H9 (cell line): ENCODE measurements around the gene ALAD. TPM values are rescaled to one million over a fixed set of nuclear protein-coding genes. Genes with fewer than 3 reads are reported as not detected.
A peak's percentile ranks its signal among the peaks of the same experiment; 100 is the strongest.

Source experiments
- DNase-seq: peaks from one replicate; pipeline ENCODE4 v3.0.0-alpha.2; 2017
- H2AFZ ChIP-seq: one replicate; pipeline ENCODE4 v1.6.1; 2013; ENCODE audit warnings: mild to moderate bottlenecking, low read length, control low read depth, moderate library complexity
- H2AK5ac ChIP-seq: 2 replicates; pipeline ENCODE4 v1.6.1; 2013; ENCODE audit warnings: low read length, control low read depth, mixed read lengths; ENCODE audit not compliant: insufficient read length
- H2BK120ac ChIP-seq: one replicate; pipeline ENCODE4 v1.6.1; 2013; ENCODE audit warnings: low read depth, mild to moderate bottlenecking, low read length, control low read depth, inconsistent platforms; ENCODE audit not compliant: poor library complexity, severe bottlenecking
- H2BK12ac ChIP-seq: 2 replicates; pipeline ENCODE4 v1.6.1; 2013; ENCODE audit warnings: low read length, control low read depth, mixed read lengths, low read depth; ENCODE audit not compliant: insufficient read length
- H2BK15ac ChIP-seq: 2 replicates; pipeline ENCODE4 v1.6.1; 2013; ENCODE audit warnings: low read depth, low read length, control low read depth
- H2BK20ac ChIP-seq: one replicate; pipeline ENCODE4 v1.6.1; 2013; ENCODE audit warnings: low read depth, mild to moderate bottlenecking, low read length, control low read depth, inconsistent platforms; ENCODE audit not compliant: poor library complexity, severe bottlenecking
- H2BK5ac ChIP-seq: 2 replicates; pipeline ENCODE4 v1.6.1; 2013; ENCODE audit warnings: low read length, control low read depth, mixed read lengths; ENCODE audit not compliant: insufficient read length
- H3K14ac ChIP-seq: 2 replicates; pipeline ENCODE4 v1.6.1; 2013; ENCODE audit warnings: low read length, control low read depth; ENCODE audit not compliant: insufficient read depth
- H3K18ac ChIP-seq: 2 replicates; pipeline ENCODE4 v1.6.1; 2013; ENCODE audit warnings: low read depth, mild to moderate bottlenecking, mixed read lengths, low read length, control low read depth; ENCODE audit not compliant: insufficient read length
- H3K23ac ChIP-seq: 2 replicates; pipeline ENCODE4 v1.6.1; 2013; ENCODE audit warnings: low read length, control low read depth, mixed read lengths, low read depth; ENCODE audit not compliant: insufficient read length
- H3K23me2 ChIP-seq: 2 replicates; pipeline ENCODE4 v1.6.1; 2013; ENCODE audit warnings: low read depth, mild to moderate bottlenecking, mixed read lengths, low read length, control low read depth; ENCODE audit not compliant: insufficient read length, poor library complexity, severe bottlenecking
- H3K27ac ChIP-seq: 2 replicates; pipeline ENCODE4 v1.5.1; 2013; ENCODE audit warnings: low read length, control low read depth, mixed read lengths, low read depth; ENCODE audit not compliant: insufficient read length
- H3K27me3 ChIP-seq: 2 replicates; pipeline ENCODE4 v1.6.1; 2013; ENCODE audit warnings: low read length, control low read depth, inconsistent platforms; ENCODE audit not compliant: insufficient read depth
- H3K4ac ChIP-seq: 2 replicates; pipeline ENCODE4 v1.6.1; 2013; ENCODE audit warnings: low read depth, mild to moderate bottlenecking, control low read depth, inconsistent platforms, low read length, moderate library complexity
- H3K4me1 ChIP-seq: 2 replicates; pipeline ENCODE4 v1.6.1; 2013; ENCODE audit warnings: low read length, control low read depth, inconsistent platforms; ENCODE audit not compliant: insufficient read depth
- H3K4me2 ChIP-seq: 2 replicates; pipeline ENCODE4 v1.6.1; 2013; ENCODE audit warnings: low read length, control low read depth, mixed read lengths; ENCODE audit not compliant: insufficient read length, insufficient read depth
- H3K56ac ChIP-seq: 2 replicates; pipeline ENCODE4 v1.6.1; 2013; ENCODE audit warnings: low read depth, mild to moderate bottlenecking, mixed read lengths, low read length, control low read depth; ENCODE audit not compliant: insufficient read length
- H3K79me1 ChIP-seq: 2 replicates; pipeline ENCODE4 v1.6.1; 2013; ENCODE audit warnings: low read depth, mild to moderate bottlenecking, moderate library complexity, low read length, control low read depth, inconsistent platforms; ENCODE audit not compliant: insufficient read depth, poor library complexity, severe bottlenecking
- H3K79me2 ChIP-seq: 2 replicates; pipeline ENCODE4 v1.6.1; 2013; ENCODE audit warnings: low read length, control low read depth, inconsistent platforms; ENCODE audit not compliant: insufficient read depth
- H3K9ac ChIP-seq: 2 replicates; pipeline ENCODE4 v1.6.1; 2013; ENCODE audit warnings: low read length, control low read depth, mixed read lengths; ENCODE audit not compliant: insufficient read length; ENCODE audit errors: extremely low read depth
- H3K9me3 ChIP-seq: one replicate; pipeline ENCODE4 v1.6.1; 2013; ENCODE audit warnings: low read depth, low read length, inconsistent platforms; ENCODE audit not compliant: control insufficient read depth
- H3T11ph ChIP-seq: one replicate; pipeline ENCODE4 v1.6.1; 2013; ENCODE audit warnings: mild to moderate bottlenecking, low read length, control low read depth, inconsistent platforms
- H4K20me1 ChIP-seq: one replicate; pipeline ENCODE4 v1.6.1; 2013; ENCODE audit not compliant: control insufficient read depth, insufficient read length, insufficient read depth
- H4K5ac ChIP-seq: 2 replicates; pipeline ENCODE4 v1.6.1; 2013; ENCODE audit warnings: low read depth, mild to moderate bottlenecking, mixed read lengths, low read length, control low read depth; ENCODE audit not compliant: insufficient read length
- H4K8ac ChIP-seq: replicated peaks from 2 replicates; pipeline ENCODE4 v1.6.1; 2013; ENCODE audit warnings: low read length, control low read depth, mixed read lengths, low read depth; ENCODE audit not compliant: insufficient read length
- H4K91ac ChIP-seq: 2 replicates; pipeline ENCODE4 v1.6.1; 2013; ENCODE audit warnings: low read depth, mild to moderate bottlenecking, moderate library complexity, mixed read lengths, low read length, control low read depth; ENCODE audit not compliant: insufficient read length
- H3K27ac Mint-ChIP-seq, 3 experiments: 2 replicates in 2 of 3; 3 replicates in 1 of 3; pipeline ENCODE4 v1.8.0; 2020 to 2021; ENCODE audit warnings: mixed read lengths in 3 of 3, mild to moderate bottlenecking in 1 of 3, moderate library complexity in 1 of 3
- H3K27me3 Mint-ChIP-seq: 2 replicates; pipeline ENCODE4 v1.8.0; 2021; ENCODE audit warnings: low read depth, mild to moderate bottlenecking, moderate library complexity, mixed read lengths
- H3K36me3 Mint-ChIP-seq, 3 experiments: 2 replicates in 2 of 3; 3 replicates in 1 of 3; pipeline ENCODE4 v1.8.0; 2020 to 2021; ENCODE audit warnings: low read depth in 3 of 3, mixed read lengths in 3 of 3; ENCODE audit not compliant: insufficient read depth in 1 of 3
- H3K4me1 Mint-ChIP-seq, 2 experiments: 2 replicates each; pipeline ENCODE4 v1.8.0; 2020; ENCODE audit warnings: mixed read lengths in 2 of 2
- H3K4me3 Mint-ChIP-seq, 2 experiments: 2 replicates in 1 of 2; 3 replicates in 1 of 2; pipeline ENCODE4 v1.8.0; 2020 to 2021; ENCODE audit warnings: mild to moderate bottlenecking in 2 of 2, mixed read lengths in 2 of 2, moderate library complexity in 1 of 2
- H3K9me3 Mint-ChIP-seq, 2 experiments: 2 replicates in 1 of 2; 3 replicates in 1 of 2; pipeline ENCODE4 v1.8.0; 2020; ENCODE audit warnings: mild to moderate bottlenecking in 2 of 2, mixed read lengths in 2 of 2, moderate library complexity in 1 of 2
- WGBS: extraction: QIAGEN DNeasy Blood & Tissue Kit; methylation state at CpG from one replicate; pipeline ENCODE4 v1.1.7; 2013; ENCODE audit warnings: missing lambda C conversion rate, low lambda C conversion rate, mixed read lengths; ENCODE audit not compliant: insufficient read length; ENCODE audit errors: extremely low coverage; 5-methylcytosine and 5-hydroxymethylcytosine counted together
- total RNA-seq: library from RNA; stranded (reverse); gene quantifications from 2 replicates; pipeline ENCODE4 v1.2.1, GENCODE V29; 2021
- TF ChIP-seq, protein P1 (sequence below): fragments of 200-600 bp; sonication (generic); conservative IDR thresholded peaks from 3 replicates; pipeline ENCODE4 v1.8.0; 2021; ENCODE audit warnings: antibody characterized with exemption, mild to moderate bottlenecking

The ALAD gene
- total RNA-seq, 1 experiment from 2014 or later: 13.2 TPM

DNA sequence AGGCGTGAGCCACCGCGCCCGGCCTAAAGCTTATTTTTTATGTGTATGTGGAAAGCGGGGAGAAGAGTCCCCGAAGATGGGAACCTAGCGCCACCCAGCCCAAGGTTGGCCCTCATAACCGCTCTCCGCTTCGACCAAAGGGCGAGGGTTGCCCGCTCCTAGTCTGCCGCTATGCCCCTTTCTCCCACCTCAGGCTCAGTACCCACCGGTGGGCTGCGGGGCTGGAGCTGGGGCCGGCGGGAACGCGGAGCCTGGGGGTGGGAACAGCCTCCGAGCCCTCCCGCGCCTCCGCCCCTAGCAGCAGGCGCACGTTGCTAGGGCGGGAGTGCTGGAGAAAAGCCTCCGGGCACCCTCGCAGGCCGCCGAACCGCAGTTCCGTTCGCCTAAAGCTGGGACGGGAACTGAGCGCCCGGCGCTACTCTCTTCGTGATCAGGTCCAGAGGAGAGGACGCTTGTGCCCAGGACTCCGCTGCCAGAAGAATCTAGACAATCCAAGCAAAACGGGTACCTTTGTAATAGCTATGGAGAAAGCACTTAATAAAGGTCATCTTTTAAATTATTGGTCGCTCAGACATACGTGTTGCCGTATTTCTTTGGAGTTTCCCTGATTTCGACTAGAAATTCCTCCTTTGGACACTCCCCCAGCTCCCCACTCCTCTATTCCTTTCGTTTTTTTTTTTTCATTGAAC is 60.9 kb downstream of the ALAD start, which contains the start of gene WDR31:
Gene WDR31, minus strand, starts transcription at position 265 of the 689 bp plus-strand sequence. CDS start 8,253 bp downstream, outside the sequence.
- DNase-seq: peak; percentile 90
- TF ChIP-seq, protein P1, sequence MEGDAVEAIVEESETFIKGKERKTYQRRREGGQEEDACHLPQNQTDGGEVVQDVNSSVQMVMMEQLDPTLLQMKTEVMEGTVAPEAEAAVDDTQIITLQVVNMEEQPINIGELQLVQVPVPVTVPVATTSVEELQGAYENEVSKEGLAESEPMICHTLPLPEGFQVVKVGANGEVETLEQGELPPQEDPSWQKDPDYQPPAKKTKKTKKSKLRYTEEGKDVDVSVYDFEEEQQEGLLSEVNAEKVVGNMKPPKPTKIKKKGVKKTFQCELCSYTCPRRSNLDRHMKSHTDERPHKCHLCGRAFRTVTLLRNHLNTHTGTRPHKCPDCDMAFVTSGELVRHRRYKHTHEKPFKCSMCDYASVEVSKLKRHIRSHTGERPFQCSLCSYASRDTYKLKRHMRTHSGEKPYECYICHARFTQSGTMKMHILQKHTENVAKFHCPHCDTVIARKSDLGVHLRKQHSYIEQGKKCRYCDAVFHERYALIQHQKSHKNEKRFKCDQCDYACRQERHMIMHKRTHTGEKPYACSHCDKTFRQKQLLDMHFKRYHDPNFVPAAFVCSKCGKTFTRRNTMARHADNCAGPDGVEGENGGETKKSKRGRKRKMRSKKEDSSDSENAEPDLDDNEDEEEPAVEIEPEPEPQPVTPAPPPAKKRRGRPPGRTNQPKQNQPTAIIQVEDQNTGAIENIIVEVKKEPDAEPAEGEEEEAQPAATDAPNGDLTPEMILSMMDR: no peak
- H2BK5ac ChIP-seq: no peak within 1 kb of the TSS
- H4K8ac ChIP-seq: no peak within 1 kb of the TSS
- peaks cover 9% of the 10 kb centered on the region for H3K23me2 ChIP-seq
- H3K79me1 ChIP-seq: no peaks in the 10 kb centered on the region
- Mint-ChIP-seq H3K27me3 (peaks cover 38% of the 10 kb centered on the region), H3K4me3 (peak within 1 kb of the TSS; percentile 67 to 84), H3K27ac (peak within 1 kb of the TSS in 1 of 3 experiments; percentile 87; a peak in 2 of 7 replicates), H3K9me3 (no peaks in the 10 kb centered on the region; a peak in 1 of 5 replicates), H3K36me3 (no peaks in the 10 kb centered on the region), H3K4me1 (peaks cover 0 to 7% of the 10 kb centered on the region in 2 experiments)
- H2BK12ac ChIP-seq: no peak within 1 kb of the TSS
- no peak within 1 kb of the TSS for H3K23ac ChIP-seq
- peak within 1 kb of the TSS; percentile 75 for H3K4me2 ChIP-seq
- H3K9me3 ChIP-seq: no peaks in the 10 kb centered on the region
- H3K56ac ChIP-seq: no peak within 1 kb of the TSS
- peak within 1 kb of the TSS; percentile 31 for H3K9ac ChIP-seq
- no peak within 1 kb of the TSS for H3K14ac ChIP-seq
- H4K5ac ChIP-seq: no peak within 1 kb of the TSS
- no peaks in the 10 kb centered on the region for H4K20me1 ChIP-seq
- H3K27ac ChIP-seq: no peak within 1 kb of the TSS
- no peak within 1 kb of the TSS for H2BK20ac ChIP-seq
- H2BK15ac ChIP-seq: no peak within 1 kb of the TSS
- H4K91ac ChIP-seq: no peak within 1 kb of the TSS
- H3T11ph ChIP-seq: no peak within 1 kb of the TSS
- WGBS: no CpG with 5 or more reads among the region's 46 CpGs
- H2AFZ ChIP-seq: peak within 1 kb of the TSS; percentile 66
- H2BK120ac ChIP-seq: no peak within 1 kb of the TSS
- H3K79me2 ChIP-seq: no peaks in the 10 kb centered on the region
- H3K27me3 ChIP-seq: no peaks in the 10 kb centered on the region; the same call in 1 of the 2 replicates
- H3K4ac ChIP-seq: no peak within 1 kb of the TSS
- H2AK5ac ChIP-seq: no peak within 1 kb of the TSS
- H3K4me1 ChIP-seq: no peaks in the 10 kb centered on the region
- no peak within 1 kb of the TSS for H3K18ac ChIP-seq
